Activated CD4-positive, alpha-beta T cell treated with anti-CD3 and anti-CD28 coated beads, Interleukin-2, amount 10 ng/mL, durations not matched to agents 24 days and 14 days (primary cell): ENCODE data around the gene BCAR1. TPM values are rescaled to one million over a fixed set of nuclear protein-coding genes. Genes with fewer than 3 reads are reported as not detected.
"Not testable (repeated sequence)": the region's sequence is repeated elsewhere in the genome, so short reads cannot be mapped to it uniquely, and the experiment has no call there.

Experiments used
- DNase-seq: peaks from one replicate; pipeline ENCODE4 v3.0.0; 2022
- H3K27ac Mint-ChIP-seq: one replicate; pipeline ENCODE4 v1.8.0; 2022; ENCODE audit warnings: mild to moderate bottlenecking, mixed read lengths
- H3K27me3 Mint-ChIP-seq: one replicate; pipeline ENCODE4 v1.8.0; 2022; ENCODE audit warnings: mixed read lengths
- H3K36me3 Mint-ChIP-seq: one replicate; pipeline ENCODE4 v1.8.0; 2022; ENCODE audit warnings: low read depth, mild to moderate bottlenecking, mixed read lengths
- H3K4me1 Mint-ChIP-seq: one replicate; pipeline ENCODE4 v1.8.0; 2021; ENCODE audit warnings: mixed read lengths
- H3K4me3 Mint-ChIP-seq: one replicate; pipeline ENCODE4 v1.8.0; 2022; ENCODE audit warnings: mild to moderate bottlenecking, moderate library complexity, mixed read lengths
- H3K9me3 Mint-ChIP-seq: one replicate; pipeline ENCODE4 v1.8.0; 2021; ENCODE audit warnings: mixed read lengths
- intact Hi-C: fragments of 100-400 bp; cut with micrococcal nuclease; formaldehyde crosslinking; loops from one replicate; pipeline ENCODE4 v1.15.1; 2023
- total RNA-seq: library from RNA; stranded (reverse); gene quantifications from 2 replicates; pipeline ENCODE4 v1.2.3, GENCODE V29; 2022

The BCAR1 gene
- total RNA-seq, 1 donor from 2014 or later = 0.79 TPM

DNA sequence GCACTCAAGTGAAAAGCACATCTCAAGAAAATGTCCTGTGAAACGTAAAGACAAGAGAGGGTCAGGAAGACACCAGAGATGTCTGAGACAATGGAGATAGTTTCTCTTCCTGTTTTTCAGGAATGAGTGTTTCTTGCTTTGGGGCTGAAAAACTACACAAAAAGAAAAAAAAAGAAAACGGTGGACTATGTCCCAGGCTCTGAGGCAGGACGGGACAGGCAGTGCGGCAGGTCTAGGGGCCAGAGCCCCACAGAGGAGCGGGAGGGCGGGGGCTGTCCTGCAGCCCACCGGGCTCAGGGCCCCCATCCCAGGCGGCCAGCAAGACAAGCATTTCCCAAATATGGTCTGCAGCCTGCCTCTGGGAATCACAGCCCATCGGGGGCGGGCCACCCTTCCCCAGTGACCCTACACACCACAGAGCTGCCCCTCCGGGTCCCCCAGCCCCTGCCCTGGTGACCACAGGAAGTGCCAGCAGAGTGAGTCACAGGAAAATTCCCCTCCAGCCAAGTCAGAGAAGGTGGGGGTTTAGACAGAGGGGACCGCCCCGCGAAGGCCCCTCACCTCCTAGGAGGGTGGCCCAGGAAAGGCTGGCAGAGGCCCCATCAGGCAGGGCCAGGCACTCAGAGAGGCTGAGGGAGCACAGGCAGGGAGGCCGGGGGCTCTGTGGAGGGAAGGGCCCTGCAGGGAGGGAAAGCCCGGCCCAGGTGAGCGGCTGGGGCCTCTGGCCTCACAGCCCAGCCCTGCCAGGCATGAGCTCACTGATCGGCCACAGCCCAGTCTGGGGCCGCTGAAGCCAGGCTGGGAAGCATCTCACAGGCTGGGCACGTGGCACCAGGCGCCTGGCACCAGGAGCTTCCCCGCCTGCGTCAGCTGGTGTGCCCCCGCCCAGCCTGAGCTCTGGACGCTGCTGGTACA, 6.3 kb downstream of the BCAR1 start:
- intact Hi-C loops = no loop called here

DNA sequence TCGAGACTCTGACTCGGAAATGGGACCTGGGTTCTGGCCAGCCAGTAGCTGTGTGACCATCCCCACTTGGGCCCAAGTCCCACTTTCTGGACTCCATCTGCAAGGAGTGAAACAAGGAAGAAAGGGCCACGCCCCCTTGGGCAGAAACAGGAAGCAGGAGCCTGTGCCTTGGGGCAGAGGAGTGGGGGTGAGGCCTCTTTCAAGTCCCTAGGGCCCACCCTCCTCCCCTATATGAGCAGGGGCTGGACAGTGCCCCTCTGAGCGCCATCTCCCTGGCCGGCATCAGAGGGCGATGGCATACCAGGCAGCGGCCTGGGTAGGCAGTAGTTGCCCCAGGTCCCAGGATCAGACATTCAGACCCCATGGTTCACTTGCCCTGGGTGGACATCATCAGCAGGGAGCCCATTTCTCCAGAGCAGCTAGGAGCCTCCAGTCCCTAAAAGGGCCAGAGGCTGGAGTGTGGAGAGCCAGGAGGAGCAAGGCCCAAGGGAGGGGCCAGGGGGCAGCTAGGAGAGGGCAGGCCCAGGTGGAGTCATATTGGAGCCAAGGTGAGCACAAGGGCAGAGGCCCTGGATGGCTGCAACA, 7.1 kb downstream of the BCAR1 start:
- Mint-ChIP-seq H3K36me3 (no peaks in the 10 kb centered on the region), H3K4me3 (no peak overlapping the region), H3K27me3 (peaks cover 20% of the 10 kb centered on the region), H3K27ac (no peak overlapping the region), H3K4me1 (peaks cover 2% of the 10 kb centered on the region), H3K9me3 (no peaks in the 10 kb centered on the region)
- intact Hi-C loops = no loop called here
- no peak for DNase-seq

More for the DNA sequence above, 6.3 kb downstream of the BCAR1 start:
- Mint-ChIP-seq H3K36me3 (no peaks in the 10 kb centered on the region), H3K27ac (no peak overlapping the region), H3K27me3 (peaks cover 24% of the 10 kb centered on the region), H3K4me3 (no peak overlapping the region), H3K4me1 (peaks cover 2% of the 10 kb centered on the region), H3K9me3 (no peaks in the 10 kb centered on the region)
- no peak for DNase-seq

GRCh38 chr16:75243667-75244224, 7.7 kb downstream of the BCAR1 start:
- H3K9me3 Mint-ChIP-seq = no peaks in the 10 kb centered on the region
- no peak overlapping the region for H3K27ac Mint-ChIP-seq
- intact Hi-C loops = no loop called here

DNA sequence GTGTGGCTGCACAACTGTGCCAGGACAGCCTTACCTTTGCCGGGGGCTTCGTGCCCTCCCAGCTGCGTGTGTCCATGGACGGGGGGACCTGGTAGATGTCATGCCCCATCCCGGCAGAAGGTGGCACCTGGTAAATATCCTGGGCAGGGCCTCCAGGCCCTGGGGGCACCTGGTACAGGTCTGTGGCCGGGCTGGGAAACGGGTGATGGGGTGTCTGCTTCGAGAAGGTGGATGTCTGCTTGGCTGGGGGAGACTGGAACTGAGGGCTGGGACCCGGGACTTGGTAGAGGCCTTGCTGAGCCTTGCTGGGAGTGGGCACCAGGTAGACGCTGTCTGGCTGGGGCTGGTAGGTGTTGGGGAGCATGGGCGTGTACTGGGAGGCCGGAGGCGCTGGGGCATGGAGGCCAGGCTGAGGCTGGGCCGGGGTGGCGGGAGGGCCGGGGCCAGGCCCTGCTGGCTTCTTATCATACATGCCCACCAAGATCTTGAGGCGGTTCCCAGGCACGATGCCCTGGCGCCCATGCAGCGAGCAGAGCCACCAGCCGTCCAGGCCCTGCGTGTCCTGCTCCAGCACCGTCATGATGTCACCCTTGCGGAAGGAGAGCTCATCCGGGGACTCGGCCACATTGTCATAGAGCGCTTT, 8.9 kb downstream of the BCAR1 start:
- H3K9me3 Mint-ChIP-seq, H3K27ac Mint-ChIP-seq, H3K4me1 Mint-ChIP-seq, DNase-seq, H3K27me3 Mint-ChIP-seq, H3K4me3 Mint-ChIP-seq, intact Hi-C loops, H3K36me3 Mint-ChIP-seq: not testable (repeated sequence)

More at GRCh38 chr16:75243667-75244224, 7.7 kb downstream of the BCAR1 start:
- DNase-seq = no peak
- no peaks in the 10 kb centered on the region for H3K36me3 Mint-ChIP-seq
- H3K27me3 Mint-ChIP-seq = peaks cover 18% of the 10 kb centered on the region
- peaks cover 2% of the 10 kb centered on the region for H3K4me1 Mint-ChIP-seq
- H3K4me3 Mint-ChIP-seq = no peak overlapping the region

- H3K9me3 Mint-ChIP-seq = no peaks in the 10 kb centered on the region
- H3K27me3 Mint-ChIP-seq = peaks cover 7% of the 10 kb centered on the region
- no peak for DNase-seq
- intact Hi-C loops = no loop called here
- no peak overlapping the region for H3K4me3 Mint-ChIP-seq
- no peak overlapping the region for H3K27ac Mint-ChIP-seq
- H3K36me3 Mint-ChIP-seq = no peaks in the 10 kb centered on the region
- H3K4me1 Mint-ChIP-seq = peaks cover 2% of the 10 kb centered on the region
Observed at GRCh38 chr16:75241955-75242354, 9.5 kb downstream of the BCAR1 start.

- H3K27me3 Mint-ChIP-seq = peaks cover 3% of the 10 kb centered on the region
- no peak overlapping the region for H3K4me3 Mint-ChIP-seq
- no peaks in the 10 kb centered on the region for H3K36me3 Mint-ChIP-seq
- no peak overlapping the region for H3K27ac Mint-ChIP-seq
- intact Hi-C loops = no loop called here
- no peak for DNase-seq
- no peaks in the 10 kb centered on the region for H3K9me3 Mint-ChIP-seq
- H3K4me1 Mint-ChIP-seq = peaks cover 2% of the 10 kb centered on the region
Observed at GRCh38 chr16:75241412-75241811, 10.0 kb downstream of the BCAR1 start.

- H3K9me3 Mint-ChIP-seq, H3K4me3 Mint-ChIP-seq, H3K27me3 Mint-ChIP-seq, H3K4me1 Mint-ChIP-seq, H3K27ac Mint-ChIP-seq, DNase-seq, H3K36me3 Mint-ChIP-seq, intact Hi-C loops: not testable (repeated sequence)
Observed at GRCh38 chr16:75240633-75241032, 10.8 kb downstream of the BCAR1 start.

DNA sequence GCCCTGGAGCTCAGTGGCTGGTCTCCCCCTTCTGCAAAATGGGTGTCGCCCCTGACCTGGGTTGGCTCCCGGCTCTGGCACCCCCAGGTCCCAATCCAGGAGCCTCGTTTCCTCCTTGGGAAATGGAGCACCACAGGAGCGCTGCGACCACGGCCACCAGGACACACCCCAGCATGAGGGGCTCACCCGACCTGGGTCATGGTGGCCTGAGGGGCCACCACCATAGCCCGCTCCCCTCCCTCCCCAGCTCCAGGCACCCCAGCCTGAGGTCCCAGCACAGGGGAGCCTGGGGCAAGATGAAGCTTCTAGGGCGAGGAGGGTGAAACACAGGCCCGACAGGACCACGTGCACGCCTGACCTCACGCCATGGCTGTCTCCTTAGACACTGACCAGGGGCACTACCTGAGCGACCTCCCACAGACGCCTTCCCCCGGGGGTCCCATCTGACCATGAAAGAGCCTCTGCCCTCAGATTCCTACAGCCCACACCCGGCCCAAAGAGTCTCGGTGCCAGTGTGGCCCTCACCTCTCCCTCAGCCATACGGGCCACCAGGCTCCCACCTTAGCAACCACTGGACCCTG, 11.8 kb downstream of the BCAR1 start:
- Mint-ChIP-seq H3K27ac (no peak overlapping the region), H3K27me3 (no peaks in the 10 kb centered on the region), H3K36me3 (no peaks in the 10 kb centered on the region), H3K9me3 (no peaks in the 10 kb centered on the region), H3K4me3 (no peak overlapping the region), H3K4me1 (peaks cover 2% of the 10 kb centered on the region)
- intact Hi-C loops = loop anchor here (10.0 kb wide), 1 partner anchor 525 kb away; no protein-coding TSS in a partner anchor
- DNase-seq = no peak

DNA sequence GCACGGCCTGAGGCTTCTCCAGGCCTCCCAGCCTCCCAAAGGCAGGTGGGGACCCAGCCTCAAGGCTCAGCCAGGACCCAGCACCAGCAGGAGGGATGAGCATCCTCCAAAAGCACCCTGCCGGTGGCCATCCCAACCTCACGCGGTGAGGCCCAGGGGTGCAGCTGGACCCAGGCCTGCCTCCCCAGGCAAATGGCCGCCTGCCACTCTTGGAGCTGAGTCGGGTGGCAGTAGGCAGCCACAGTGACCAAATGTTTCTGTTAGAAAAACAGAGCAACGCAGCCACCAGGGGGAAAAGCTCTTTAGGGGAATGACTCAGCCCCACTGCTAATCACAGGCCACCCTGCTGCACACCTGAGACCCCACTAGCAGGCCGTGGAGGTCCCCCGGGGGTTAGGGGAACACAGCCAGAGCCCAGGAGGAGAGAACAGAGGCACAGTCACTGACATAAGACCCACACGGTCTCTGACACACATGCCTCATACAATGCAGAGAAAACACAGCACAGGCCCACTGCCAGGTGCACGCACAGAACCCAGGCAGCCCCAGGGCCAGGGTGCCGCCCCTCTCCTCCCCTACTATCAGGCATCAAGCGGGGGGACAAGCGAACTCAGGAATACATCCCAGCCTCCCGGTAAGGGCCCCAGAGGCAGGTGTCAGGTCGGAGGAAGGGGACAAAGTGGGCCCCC, 12.4 kb downstream of the BCAR1 start:
- Mint-ChIP-seq H3K4me3 (no peak overlapping the region), H3K36me3 (no peaks in the 10 kb centered on the region), H3K9me3 (no peaks in the 10 kb centered on the region), H3K27ac (no peak overlapping the region), H3K4me1 (peaks cover under 1% of the 10 kb centered on the region), H3K27me3 (no peaks in the 10 kb centered on the region)
- intact Hi-C loops = loop anchor here (10.0 kb wide), 1 partner anchor 526 kb away; no protein-coding TSS in a partner anchor
- no peak for DNase-seq

- no peaks in the 10 kb centered on the region for H3K27me3 Mint-ChIP-seq
- no peak overlapping the region for H3K4me3 Mint-ChIP-seq
- no peaks in the 10 kb centered on the region for H3K9me3 Mint-ChIP-seq
- DNase-seq = no peak
- intact Hi-C loops = loop anchor here (10.0 kb wide), 1 partner anchor 527 kb away; no protein-coding TSS in a partner anchor
- H3K4me1 Mint-ChIP-seq = peaks cover 2% of the 10 kb centered on the region
- H3K27ac Mint-ChIP-seq = no peak overlapping the region
- no peaks in the 10 kb centered on the region for H3K36me3 Mint-ChIP-seq
Observed at GRCh38 chr16:75238132-75238852, 13.1 kb downstream of the BCAR1 start.

GRCh38 chr16:75237398-75238131, 13.9 kb downstream of the BCAR1 start:
- Mint-ChIP-seq H3K27me3 (no peaks in the 10 kb centered on the region), H3K36me3 (no peaks in the 10 kb centered on the region), H3K4me1 (peaks cover 2% of the 10 kb centered on the region), H3K9me3 (no peaks in the 10 kb centered on the region), H3K4me3 (no peak overlapping the region), H3K27ac (no peak overlapping the region)
- no peak for DNase-seq
- intact Hi-C loops = loop anchor here (10.0 kb wide), 1 partner anchor 527 kb away; no protein-coding TSS in a partner anchor

DNA sequence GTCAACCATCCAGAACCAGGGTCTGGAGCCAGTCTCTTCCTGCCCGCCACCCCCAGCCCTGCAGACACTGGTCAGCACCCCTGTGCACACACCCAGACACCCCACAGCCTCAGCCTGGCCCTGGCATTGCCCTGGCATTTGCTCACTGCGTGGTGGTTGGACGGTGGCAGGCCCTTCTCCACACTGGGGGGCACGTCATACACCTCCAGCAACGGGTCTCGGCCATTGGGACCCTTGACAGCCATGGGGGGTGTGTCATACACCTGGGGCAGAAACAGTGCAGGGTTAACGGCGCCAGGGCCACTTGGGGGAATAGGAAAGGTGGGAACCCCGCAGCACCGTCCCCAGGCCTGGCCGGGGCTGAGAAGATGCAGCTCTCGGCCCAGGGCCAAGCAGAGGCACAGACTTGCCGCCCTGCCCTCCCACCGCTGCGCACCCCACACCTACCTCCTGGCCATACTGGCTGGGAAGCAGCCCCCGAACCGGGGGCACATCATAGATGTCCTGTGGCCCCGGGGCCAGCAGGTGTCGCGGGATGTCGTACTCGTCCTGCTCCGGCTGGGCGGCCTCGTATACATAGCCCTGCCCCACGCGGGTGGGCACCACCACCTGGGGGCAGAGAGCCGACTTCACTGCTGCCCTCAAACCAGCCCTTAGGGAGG, 14.6 kb downstream of the BCAR1 start:
- intact Hi-C loops = loop anchor here (10.0 kb wide), 1 partner anchor 528 kb away; no protein-coding TSS in a partner anchor
- no peak for DNase-seq
- Mint-ChIP-seq H3K4me3 (no peak overlapping the region), H3K4me1 (peaks cover 2% of the 10 kb centered on the region), H3K27me3 (no peaks in the 10 kb centered on the region), H3K9me3 (no peaks in the 10 kb centered on the region), H3K36me3 (no peaks in the 10 kb centered on the region), H3K27ac (no peak overlapping the region)
